ENCODE data around the gene MX1. TPM values are rescaled to one million over a fixed set of nuclear protein-coding genes. Genes with fewer than 3 reads are reported as not detected.

The MX1 gene
- total RNA-seq, 2 donors from 2014 or later, result 14.2 to 32.5 TPM

DNA sequence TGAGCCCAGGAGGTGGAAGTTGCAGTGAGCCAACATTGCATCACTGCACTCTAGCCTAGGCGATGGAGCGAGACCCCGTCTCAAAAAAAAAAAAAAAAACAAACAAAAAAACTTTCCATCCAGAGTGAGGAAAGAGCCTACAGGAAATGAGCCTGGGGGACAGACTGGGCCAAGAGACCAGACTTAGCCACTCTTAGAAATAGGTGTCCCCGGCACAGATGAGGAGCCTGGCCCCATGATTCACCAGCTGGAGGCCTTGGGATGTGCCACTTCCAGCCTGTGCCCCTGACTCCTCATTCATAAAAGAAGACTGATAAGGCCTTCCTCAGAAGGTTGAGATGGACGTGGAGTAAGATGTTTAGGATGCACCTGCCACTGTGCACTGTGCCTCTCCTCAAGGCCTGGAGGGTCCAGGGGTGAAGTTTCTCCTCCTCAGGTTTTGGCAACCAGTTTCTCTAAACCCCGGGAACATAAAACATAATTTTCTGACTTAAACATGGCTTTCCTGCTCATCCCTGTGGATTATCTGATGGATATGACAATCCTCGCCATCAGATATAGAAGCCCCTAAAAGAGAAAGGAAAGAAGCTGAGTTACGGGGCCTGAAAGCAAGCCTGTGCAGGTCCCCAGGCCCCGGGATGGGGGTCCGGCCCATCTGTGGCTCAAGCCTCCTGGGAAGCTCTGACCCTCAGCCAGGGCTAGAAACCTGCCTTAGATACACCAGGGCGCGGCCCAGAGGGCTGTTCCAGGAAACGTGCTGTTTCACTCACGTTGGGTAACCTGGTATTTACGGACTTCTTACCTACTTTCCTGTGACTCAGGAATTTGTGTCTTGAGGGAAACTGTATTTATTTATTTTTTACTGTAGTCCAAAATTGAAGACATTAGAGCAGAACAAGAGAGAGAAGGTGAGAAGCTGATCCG lies 26.0 kb downstream of the MX1 start:
- Mint-ChIP-seq H3K4me1 (no peaks in the 10 kb centered on the region), H3K4me3 (no peak overlapping the region), H3K9me3 (no peaks in the 10 kb centered on the region), H3K27ac (peak overlapping the region; percentile 51), H3K36me3 (ENCODE audit: low read depth) (peaks cover 95% of the 10 kb centered on the region), H3K27me3 (no peaks in the 10 kb centered on the region)
- no peak for ATAC-seq (replicated peaks)

DNA sequence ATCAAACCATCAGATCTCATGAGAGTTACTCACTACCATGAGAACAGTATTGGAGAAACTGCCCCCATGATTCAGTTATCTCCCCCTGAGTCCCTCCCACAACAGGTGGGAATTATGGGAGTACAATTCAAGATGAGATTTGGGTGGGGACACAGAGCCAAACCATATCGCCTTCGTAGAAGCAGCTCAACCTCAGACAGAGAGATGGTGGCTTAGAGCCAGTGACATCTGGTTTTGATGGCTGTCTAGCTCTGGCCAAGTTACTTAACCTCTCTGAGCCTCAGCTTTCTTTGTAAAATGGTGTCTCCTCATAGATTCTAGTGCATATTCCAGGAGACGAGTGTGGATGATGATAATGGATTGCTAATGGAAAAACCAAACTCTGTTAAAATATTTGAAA lies 27.2 kb downstream of the MX1 start:
- H3K27me3 Mint-ChIP-seq, result no peaks in the 10 kb centered on the region
- H3K27ac Mint-ChIP-seq, result peak overlapping the region; percentile 26
- H3K9me3 Mint-ChIP-seq, result no peaks in the 10 kb centered on the region
- H3K36me3 Mint-ChIP-seq (ENCODE audit: low read depth), result peaks cover 95% of the 10 kb centered on the region
- H3K4me1 Mint-ChIP-seq, result no peaks in the 10 kb centered on the region
- no peak for ATAC-seq (replicated peaks)
- H3K4me3 Mint-ChIP-seq, result no peak overlapping the region

DNA sequence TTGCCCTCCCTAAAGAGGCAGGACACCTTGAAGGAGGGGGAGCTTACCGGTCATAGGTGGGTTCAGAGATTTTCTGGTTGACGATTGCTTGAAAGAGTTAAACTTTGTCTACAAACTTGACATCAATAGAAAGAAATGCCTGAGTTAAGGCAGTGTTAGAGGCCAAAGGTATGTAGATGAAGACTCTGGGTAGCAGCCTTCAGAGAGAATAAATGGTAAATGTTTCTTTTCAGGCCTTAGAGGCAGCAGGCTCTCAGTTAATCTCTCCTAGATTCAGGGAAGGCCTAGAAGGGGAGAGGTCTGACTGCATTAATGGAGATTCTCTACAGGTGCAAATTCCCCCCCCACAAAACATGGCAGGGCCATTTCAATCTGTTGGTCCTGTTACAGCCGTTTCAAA lies 27.7 kb downstream of the MX1 start:
- H3K4me1 Mint-ChIP-seq, result no peaks in the 10 kb centered on the region
- no peaks in the 10 kb centered on the region for H3K9me3 Mint-ChIP-seq
- peaks cover 92% of the 10 kb centered on the region for H3K36me3 Mint-ChIP-seq (ENCODE audit: low read depth)
- peak overlapping the region; percentile 26 for H3K27ac Mint-ChIP-seq
- ATAC-seq (replicated peaks), result no peak
- no peaks in the 10 kb centered on the region for H3K27me3 Mint-ChIP-seq
- no peak overlapping the region for H3K4me3 Mint-ChIP-seq

DNA sequence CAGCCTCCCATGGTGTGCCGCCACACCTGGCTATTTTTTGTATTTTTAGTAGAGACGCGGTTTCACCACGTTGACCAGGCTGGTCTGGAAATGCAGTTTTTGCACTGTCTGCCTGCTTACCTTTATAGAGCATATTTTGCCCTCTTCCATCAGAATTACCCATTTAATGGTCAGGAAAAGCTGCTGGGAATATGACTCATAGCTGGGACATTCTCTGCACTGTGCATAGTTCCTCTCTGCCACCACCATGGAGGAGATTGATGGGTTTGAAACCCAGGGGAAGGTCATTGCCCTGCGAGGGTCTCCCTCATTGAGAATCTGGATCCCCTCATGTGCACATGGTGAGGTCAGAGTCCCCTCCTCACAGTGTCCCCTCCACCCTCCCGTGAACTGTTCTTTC lies 32.1 kb downstream of the MX1 start:
- Mint-ChIP-seq H3K4me3 (no peak overlapping the region), H3K4me1 (no peaks in the 10 kb centered on the region), H3K27ac (no peak overlapping the region), H3K36me3 (ENCODE audit: low read depth) (peaks cover 58% of the 10 kb centered on the region), H3K27me3 (no peaks in the 10 kb centered on the region), H3K9me3 (no peaks in the 10 kb centered on the region)
- no peak for ATAC-seq (replicated peaks)

DNA sequence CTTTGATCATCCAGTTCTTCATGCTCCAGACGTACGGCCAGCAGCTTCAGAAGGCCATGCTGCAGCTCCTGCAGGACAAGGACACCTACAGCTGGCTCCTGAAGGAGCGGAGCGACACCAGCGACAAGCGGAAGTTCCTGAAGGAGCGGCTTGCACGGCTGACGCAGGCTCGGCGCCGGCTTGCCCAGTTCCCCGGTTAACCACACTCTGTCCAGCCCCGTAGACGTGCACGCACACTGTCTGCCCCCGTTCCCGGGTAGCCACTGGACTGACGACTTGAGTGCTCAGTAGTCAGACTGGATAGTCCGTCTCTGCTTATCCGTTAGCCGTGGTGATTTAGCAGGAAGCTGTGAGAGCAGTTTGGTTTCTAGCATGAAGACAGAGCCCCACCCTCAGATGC lies 32.5 kb downstream of the MX1 start:
- Mint-ChIP-seq H3K27me3 (no peaks in the 10 kb centered on the region), H3K4me1 (no peaks in the 10 kb centered on the region), H3K36me3 (ENCODE audit: low read depth) (peaks cover 53% of the 10 kb centered on the region), H3K27ac (no peak overlapping the region), H3K4me3 (no peak overlapping the region), H3K9me3 (no peaks in the 10 kb centered on the region)
- ATAC-seq (replicated peaks), result no peak

DNA sequence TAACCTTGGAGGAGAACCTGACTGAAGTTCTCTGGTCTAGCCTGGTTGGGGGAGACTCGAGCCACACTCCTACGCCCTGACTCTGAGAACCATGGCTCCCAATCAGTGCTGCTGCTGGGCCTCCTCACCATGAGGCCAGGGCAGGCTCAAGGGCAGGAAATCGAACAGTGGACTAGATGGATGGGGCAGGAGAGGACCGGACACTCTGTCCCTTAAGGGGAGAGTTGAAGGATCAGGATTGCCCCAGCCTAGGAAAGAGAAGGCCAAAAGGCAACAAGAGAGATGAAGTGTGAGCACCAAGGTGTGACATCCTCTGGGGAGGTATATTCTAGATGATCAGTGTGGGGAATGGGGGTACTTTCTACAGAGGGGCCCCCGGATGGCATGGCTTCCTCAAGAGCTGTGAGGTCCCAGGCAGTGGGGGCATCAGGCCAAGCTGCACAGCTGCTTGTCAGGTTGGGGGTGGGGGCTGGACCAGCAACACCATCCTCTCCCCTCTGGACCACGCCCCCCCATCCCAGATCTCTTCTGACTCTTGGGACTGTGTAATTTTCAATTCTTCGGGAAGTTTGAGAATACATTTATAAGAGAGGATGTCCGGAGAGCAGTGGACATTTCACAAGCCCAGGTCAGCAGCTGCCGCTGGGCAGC lies 34.0 kb downstream of the MX1 start:
- no peaks in the 10 kb centered on the region for H3K27me3 Mint-ChIP-seq
- H3K4me3 Mint-ChIP-seq, result no peak overlapping the region
- ATAC-seq (replicated peaks), result no peak
- peak overlapping the region; percentile 65 for H3K27ac Mint-ChIP-seq
- no peaks in the 10 kb centered on the region for H3K4me1 Mint-ChIP-seq
- peaks cover 39% of the 10 kb centered on the region for H3K36me3 Mint-ChIP-seq (ENCODE audit: low read depth)
- no peaks in the 10 kb centered on the region for H3K9me3 Mint-ChIP-seq

DNA sequence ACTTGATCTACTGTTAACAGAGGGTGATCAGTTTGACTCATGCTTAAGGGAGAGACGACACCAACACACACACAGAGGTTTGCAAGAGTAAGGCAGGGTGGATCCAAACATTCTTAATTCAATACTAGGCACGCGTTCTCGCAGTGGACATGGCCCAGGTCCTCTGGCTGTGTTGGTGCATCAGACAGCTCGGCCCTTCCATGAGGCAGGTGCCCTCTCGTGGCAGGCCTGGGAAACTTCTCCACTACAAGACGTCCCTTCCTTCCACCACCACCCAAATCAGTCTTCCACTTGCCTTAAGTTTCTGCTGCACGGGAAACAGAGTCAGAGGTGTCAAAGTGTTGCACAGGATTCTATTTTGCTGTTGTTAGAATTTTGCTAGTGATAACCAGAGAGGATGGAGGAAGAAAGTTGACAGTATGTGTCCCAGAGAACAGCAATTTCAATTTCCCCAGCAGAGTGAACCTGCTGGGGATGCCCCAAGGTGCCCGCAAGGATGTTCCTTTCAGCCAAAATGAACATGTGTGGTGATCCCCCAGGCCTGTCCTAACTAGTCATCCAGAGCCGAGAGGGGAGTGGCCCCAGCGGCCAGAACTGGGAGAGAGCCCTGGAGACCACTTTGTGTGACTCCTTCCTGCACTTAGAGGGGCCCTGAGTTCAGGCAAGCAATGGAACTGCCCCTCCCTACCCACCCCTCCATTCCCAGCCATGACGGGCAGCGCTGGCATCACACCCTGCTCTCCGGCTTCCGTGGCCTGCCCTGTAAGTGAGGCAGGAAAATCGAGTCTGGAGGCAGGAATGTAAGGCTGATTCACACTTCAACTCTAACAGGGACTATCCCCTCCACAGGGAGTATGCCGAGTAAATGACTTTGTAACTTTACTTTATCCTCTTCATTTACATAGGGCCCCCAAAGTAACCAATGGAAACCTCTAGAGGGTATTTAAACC lies 34.8 kb downstream of the MX1 start:
- no peaks in the 10 kb centered on the region for H3K4me1 Mint-ChIP-seq
- H3K9me3 Mint-ChIP-seq, result no peaks in the 10 kb centered on the region
- H3K27me3 Mint-ChIP-seq, result no peaks in the 10 kb centered on the region
- no peak overlapping the region for H3K4me3 Mint-ChIP-seq
- peak; percentile 75 for ATAC-seq (replicated peaks)
- peaks cover 34% of the 10 kb centered on the region for H3K36me3 Mint-ChIP-seq (ENCODE audit: low read depth)
- H3K27ac Mint-ChIP-seq, result peak overlapping the region; percentile 65

DNA sequence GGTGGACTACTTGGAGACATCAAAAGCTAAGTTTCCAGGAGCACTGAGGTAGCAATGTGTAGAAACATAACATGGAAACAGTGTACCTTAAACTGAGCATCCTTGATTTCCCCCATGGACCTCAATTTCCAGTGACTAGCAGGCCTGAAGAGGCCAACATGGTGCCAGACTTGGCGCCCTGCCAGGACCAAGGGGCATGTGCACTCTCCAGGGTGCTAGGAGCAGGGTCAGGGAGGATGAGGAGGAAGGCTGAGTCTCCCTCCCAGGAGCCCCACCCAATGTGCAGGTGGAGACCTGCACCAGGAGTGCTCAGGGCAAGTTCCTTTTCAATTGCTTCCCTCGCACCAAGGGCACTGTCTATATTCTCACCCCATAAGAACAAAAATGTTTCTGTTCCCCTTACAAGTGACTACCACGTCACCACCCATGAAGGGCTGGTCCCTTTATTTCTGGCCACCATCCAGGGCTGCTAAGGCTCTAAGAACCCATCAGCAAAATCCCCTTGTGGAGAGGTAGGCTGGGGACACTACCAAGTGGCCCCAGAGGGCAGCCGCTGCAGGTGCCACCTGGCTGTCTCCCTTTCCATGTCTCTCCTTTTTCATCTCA lies 39.2 kb downstream of the MX1 start:
- peaks cover 22% of the 10 kb centered on the region for H3K27me3 Mint-ChIP-seq
- no peak for ATAC-seq (replicated peaks)

DNA sequence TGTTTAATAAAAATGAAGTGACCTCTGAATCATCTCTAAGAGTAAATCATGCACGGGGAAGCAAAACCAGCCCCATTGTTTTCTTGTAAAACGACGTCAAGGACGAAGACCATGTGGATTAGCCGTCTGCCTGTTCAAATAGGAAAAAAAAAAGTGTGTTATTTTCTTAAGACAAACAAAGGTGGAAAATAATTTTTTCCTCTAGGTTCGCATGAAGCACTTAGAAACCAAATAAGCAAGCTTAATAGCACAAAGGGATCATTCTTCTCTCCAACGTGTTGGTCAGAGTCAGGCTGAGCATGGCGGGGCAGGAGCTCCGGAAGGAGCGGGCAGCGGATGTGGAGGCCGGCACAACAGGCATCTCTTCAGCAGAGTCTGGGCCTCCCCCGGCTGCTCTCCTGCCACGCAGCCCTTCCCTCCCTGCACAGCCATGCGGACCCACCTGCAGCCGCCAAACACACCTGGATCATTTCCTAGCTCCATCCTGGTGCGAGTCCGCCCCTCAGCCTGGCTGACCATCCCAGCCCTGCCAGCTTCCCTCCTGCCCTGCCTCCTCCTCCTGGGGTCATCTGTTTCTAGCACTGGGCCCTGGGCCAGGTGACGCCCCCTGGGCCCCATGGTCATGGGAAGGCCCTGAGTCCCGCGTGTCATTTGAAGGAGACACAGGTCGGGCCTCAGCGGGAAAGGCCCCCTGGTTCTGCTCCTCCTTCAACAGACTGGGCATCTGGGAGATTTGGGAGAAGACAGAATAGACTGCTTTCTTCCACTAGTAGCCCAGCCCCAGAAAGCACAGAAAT lies 40.2 kb downstream of the MX1 start:
- Mint-ChIP-seq H3K4me3 (no peak overlapping the region), H3K4me1 (peaks cover 6% of the 10 kb centered on the region), H3K27me3 (peaks cover 22% of the 10 kb centered on the region), H3K27ac (no peak overlapping the region), H3K36me3 (ENCODE audit: low read depth) (no peaks in the 10 kb centered on the region), H3K9me3 (no peaks in the 10 kb centered on the region)
- ATAC-seq (replicated peaks), result no peak

More for the DNA sequence above, 39.2 kb downstream of the MX1 start:
- no peaks in the 10 kb centered on the region for H3K36me3 Mint-ChIP-seq (ENCODE audit: low read depth)
- no peak overlapping the region for H3K4me3 Mint-ChIP-seq
- H3K27ac Mint-ChIP-seq, result no peak overlapping the region
- no peaks in the 10 kb centered on the region for H3K9me3 Mint-ChIP-seq
- H3K4me1 Mint-ChIP-seq, result peaks cover 6% of the 10 kb centered on the region

DNA sequence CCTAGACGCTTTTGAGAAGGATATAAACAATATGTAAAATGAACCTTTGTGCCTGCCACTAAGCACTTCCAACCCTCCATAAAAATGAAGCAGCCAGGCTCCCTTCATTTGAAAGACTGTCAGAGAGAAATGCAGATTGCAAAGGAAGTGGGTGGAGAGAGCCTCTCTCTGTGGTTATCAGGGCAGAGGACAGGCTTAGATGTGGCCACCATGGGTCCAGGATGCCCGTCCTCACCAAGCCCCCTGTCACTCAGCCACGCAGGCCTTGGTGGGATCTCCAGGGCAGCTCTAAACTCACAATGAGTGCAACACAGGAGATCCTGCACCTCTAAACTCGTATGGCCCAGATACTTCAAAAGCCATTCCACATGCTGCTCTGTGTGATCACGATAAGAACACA lies 44.0 kb downstream of the MX1 start:
- no peaks in the 10 kb centered on the region for H3K36me3 Mint-ChIP-seq (ENCODE audit: low read depth)
- ATAC-seq (replicated peaks), result no peak
- peak overlapping the region; percentile 4 for H3K27ac Mint-ChIP-seq
- H3K9me3 Mint-ChIP-seq, result no peaks in the 10 kb centered on the region
- H3K27me3 Mint-ChIP-seq, result peaks cover 25% of the 10 kb centered on the region
- H3K4me1 Mint-ChIP-seq, result peaks cover 6% of the 10 kb centered on the region
- no peak overlapping the region for H3K4me3 Mint-ChIP-seq

DNA sequence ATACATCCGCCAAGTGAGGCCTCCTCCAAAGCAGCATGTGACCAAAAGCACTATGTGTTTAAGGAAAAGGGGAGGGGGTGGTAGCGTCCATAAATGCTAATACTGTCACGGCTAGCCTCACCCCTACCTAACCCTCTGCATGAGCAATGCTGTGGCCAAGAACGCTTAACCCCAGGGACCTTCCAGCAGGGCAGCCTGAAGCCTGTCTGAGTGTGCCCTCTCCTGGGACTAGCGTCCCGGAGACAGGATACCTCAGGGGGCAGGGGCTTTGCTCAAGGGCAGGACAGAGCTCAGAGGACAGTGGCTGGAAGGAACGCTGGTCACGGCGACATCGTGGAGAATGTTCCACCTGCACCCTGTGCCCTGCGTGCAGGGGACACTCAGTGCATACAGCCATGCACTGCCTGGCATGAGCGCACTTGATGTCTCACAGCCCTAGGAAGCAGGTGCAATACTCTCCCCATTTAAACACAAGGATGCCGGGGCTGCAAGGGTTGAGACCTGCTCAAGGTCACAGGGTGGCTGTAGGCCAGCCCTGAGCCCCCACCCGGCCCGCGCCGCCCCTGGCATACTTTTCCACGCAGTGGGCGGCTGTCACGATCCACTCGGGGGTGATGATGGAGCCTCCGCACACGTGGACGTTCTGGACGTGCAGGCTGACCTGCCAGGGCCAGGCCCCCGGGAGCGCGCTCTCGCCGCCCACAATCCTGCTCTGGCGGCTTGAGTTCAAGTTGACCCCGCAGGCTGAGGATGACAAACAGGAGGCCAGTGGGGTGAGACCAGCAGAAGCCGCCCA lies 46.9 kb downstream of the MX1 start:
- Mint-ChIP-seq H3K4me1 (peaks cover 6% of the 10 kb centered on the region), H3K27ac (no peak overlapping the region), H3K9me3 (no peaks in the 10 kb centered on the region), H3K27me3 (peaks cover 29% of the 10 kb centered on the region), H3K36me3 (ENCODE audit: low read depth) (no peaks in the 10 kb centered on the region), H3K4me3 (no peak overlapping the region)
- no peak for ATAC-seq (replicated peaks)

DNA sequence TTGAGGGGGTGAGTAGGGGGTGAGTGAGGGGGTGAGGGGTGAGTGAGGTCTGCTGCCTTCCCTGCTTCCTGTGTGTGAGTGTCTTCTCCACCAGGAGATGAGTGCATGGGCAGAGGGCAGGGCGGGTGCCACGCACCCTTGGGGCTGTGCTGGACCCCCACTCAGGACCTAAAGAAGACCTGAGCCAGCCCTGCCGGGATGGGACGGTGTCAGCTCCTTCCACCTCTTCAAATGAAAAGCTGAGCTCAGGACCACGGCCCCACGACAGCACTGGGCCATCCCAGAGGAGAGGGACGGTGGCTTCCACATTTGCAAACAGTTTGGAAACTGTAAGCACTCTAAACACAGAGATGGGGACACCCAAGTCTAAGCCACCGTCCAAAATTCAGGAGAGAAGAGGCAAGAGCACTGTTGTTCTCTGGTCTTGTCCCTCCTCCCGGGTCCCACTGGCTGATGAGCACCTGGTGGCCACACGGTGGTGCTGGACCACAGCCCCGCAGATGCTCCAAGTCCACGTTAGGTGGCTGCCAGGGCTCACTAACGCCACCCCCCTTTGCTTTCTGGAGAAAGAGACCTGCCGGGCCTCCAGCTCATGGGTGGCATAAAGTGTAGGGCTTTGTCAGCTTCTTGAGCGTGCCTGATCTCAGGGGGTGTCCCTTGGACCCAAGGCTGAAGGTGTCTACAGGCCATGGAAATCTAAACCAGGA lies 49.8 kb downstream of the MX1 start:
- no peak for ATAC-seq (replicated peaks)
- no peaks in the 10 kb centered on the region for H3K9me3 Mint-ChIP-seq
- H3K4me3 Mint-ChIP-seq, result no peak overlapping the region
- no peaks in the 10 kb centered on the region for H3K36me3 Mint-ChIP-seq (ENCODE audit: low read depth)
- H3K27ac Mint-ChIP-seq, result no peak overlapping the region
- peaks cover 15% of the 10 kb centered on the region for H3K27me3 Mint-ChIP-seq
- no peaks in the 10 kb centered on the region for H3K4me1 Mint-ChIP-seq
